Liver (tissue), 9 donors: ENCODE results near the gene TBX21. TPM values are rescaled to one million over a fixed set of nuclear protein-coding genes. Genes with fewer than 3 reads are reported as not detected.

Experiments
- DNase-seq: peaks from one replicate; pipeline ENCODE4 v3.0.0-alpha.2; 2017; ENCODE audit warnings: low spot score
- H3K27ac ChIP-seq, 2 donors: one replicate each; pipeline ENCODE4 v1.7.0; 2013; ENCODE audit warnings: inconsistent platforms in 2 of 2, low read length in 2 of 2, control low read depth in 1 of 2, low read depth in 1 of 2, mild to moderate bottlenecking in 1 of 2
- H3K27me3 ChIP-seq, 4 donors: one replicate each; pipeline versions ENCODE4 v1.6.1 to v1.7.0; 2013; ENCODE audit warnings: low read length in 3 of 4, inconsistent platforms in 1 of 4, mild to moderate bottlenecking in 1 of 4, moderate library complexity in 1 of 4; ENCODE audit not compliant: control insufficient read depth in 4 of 4, insufficient read depth in 4 of 4
- H3K36me3 ChIP-seq, 4 donors: one replicate each; pipeline versions ENCODE4 v1.6.1 to v1.7.0; 2013; ENCODE audit warnings: low read length in 3 of 4, mild to moderate bottlenecking in 3 of 4, low read depth in 1 of 4, moderate library complexity in 1 of 4; ENCODE audit not compliant: control insufficient read depth in 4 of 4, insufficient read depth in 3 of 4
- H3K4me1 ChIP-seq, 4 donors: one replicate each; pipeline versions ENCODE4 v1.6.1 to v1.7.0; 2013; ENCODE audit warnings: low read length in 3 of 4, mild to moderate bottlenecking in 3 of 4, moderate library complexity in 1 of 4; ENCODE audit not compliant: control insufficient read depth in 4 of 4, insufficient read depth in 4 of 4
- H3K4me3 ChIP-seq, 3 donors: one replicate each; pipeline versions ENCODE4 v1.6.1 to v1.7.0; 2013; ENCODE audit warnings: low read length in 3 of 3, control low read depth in 1 of 3, low read depth in 1 of 3, mild to moderate bottlenecking in 1 of 3
- H3K9ac ChIP-seq, 2 donors: one replicate each; pipeline ENCODE4 v1.7.0; 2013; ENCODE audit warnings: low read length in 2 of 2, mild to moderate bottlenecking in 2 of 2, moderate library complexity in 2 of 2, control low read depth in 1 of 2, low read depth in 1 of 2
- H3K9me3 ChIP-seq, 4 donors: one replicate each; pipeline versions ENCODE4 v1.6.1 to v1.7.0; 2013; ENCODE audit warnings: low read length in 3 of 4; ENCODE audit not compliant: control insufficient read depth in 4 of 4
- CTCF ChIP-seq: fragments of 150-350 bp; IDR thresholded peaks from 2 replicates; pipeline ENCODE4 v1.5.1; 2017; ENCODE audit warnings: improper control_type of control experiment, low read depth, low read length; ENCODE audit not compliant: missing input control
- EGR1 ChIP-seq, 2 donors: IDR thresholded peaks; 2 replicates each; pipeline ENCODE4 v1.6.1; 2016 to 2018; ENCODE audit warnings: antibody characterized with exemption in 2 of 2, low read depth in 2 of 2
- FOXA1 ChIP-seq: IDR thresholded peaks from 2 replicates; pipeline ENCODE4 v1.6.1; 2016; ENCODE audit warnings: antibody characterized with exemption
- FOXA2 ChIP-seq: IDR thresholded peaks from 2 replicates; pipeline ENCODE4 v1.6.1; 2016; ENCODE audit warnings: antibody characterized with exemption
- GABPA ChIP-seq, 2 donors: IDR thresholded peaks in 1 of 2; conservative IDR thresholded peaks in 1 of 2; 2 replicates each; pipeline ENCODE4 v1.6.1; 2016; ENCODE audit warnings: antibody characterized with exemption in 2 of 2, mild to moderate bottlenecking in 1 of 2, moderate library complexity in 1 of 2
- HNF4A ChIP-seq, 2 donors: conservative IDR thresholded peaks; 2 replicates each; pipeline ENCODE4 v1.6.1; 2016; ENCODE audit warnings: antibody characterized with exemption in 2 of 2, mild to moderate bottlenecking in 2 of 2
- HNF4G ChIP-seq: IDR thresholded peaks from 2 replicates; pipeline ENCODE4 v1.6.1; 2016; ENCODE audit warnings: antibody characterized with exemption
- JUND ChIP-seq, 2 donors: IDR thresholded peaks; 2 replicates each; pipeline ENCODE4 v1.6.1; 2016; ENCODE audit warnings: antibody characterized with exemption in 2 of 2
- NR2F2 ChIP-seq: IDR thresholded peaks from 2 replicates; pipeline ENCODE4 v1.6.1; 2016; ENCODE audit warnings: antibody characterized with exemption
- RAD21 ChIP-seq, 2 donors: IDR thresholded peaks; 2 replicates each; pipeline ENCODE4 v1.6.1; 2016; ENCODE audit warnings: antibody characterized with exemption in 2 of 2, mild to moderate bottlenecking in 2 of 2
- REST ChIP-seq: IDR thresholded peaks from 2 replicates; pipeline ENCODE4 v1.6.1; 2016; ENCODE audit warnings: antibody characterized with exemption, mild to moderate bottlenecking
- RXRA ChIP-seq, 2 donors: IDR thresholded peaks; 2 replicates each; pipeline ENCODE4 v1.6.1; 2017 to 2018; ENCODE audit warnings: antibody characterized with exemption in 2 of 2, mild to moderate bottlenecking in 1 of 2
- SP1 ChIP-seq: IDR thresholded peaks from 2 replicates; pipeline ENCODE4 v1.6.1; 2018; ENCODE audit warnings: antibody characterized with exemption, mild to moderate bottlenecking
- TAF1 ChIP-seq: conservative IDR thresholded peaks from 2 replicates; pipeline ENCODE4 v1.6.1; 2016; ENCODE audit warnings: antibody characterized with exemption, mild to moderate bottlenecking
- YY1 ChIP-seq: IDR thresholded peaks from 2 replicates; pipeline ENCODE4 v1.6.1; 2016; ENCODE audit warnings: antibody characterized with exemption, mild to moderate bottlenecking
- WGBS: extraction: QIAGEN DNeasy Blood & Tissue Kit; methylation state at CpG from one replicate; pipeline ENCODE4 v1.1.7; 2013; 5-methylcytosine and 5-hydroxymethylcytosine counted together
- polyA plus RNA-seq, 2 donors: library from polyadenylated mRNA; stranded (reverse) in 1 of 2; unstranded in 1 of 2; fragments of 200-250 nt in 1 of 2; fragments of >200 nt in 1 of 2; fragmentation: Nextera tagmentation in 1 of 2; extraction: Ambion mirVana in 1 of 2; gene quantifications; one replicate each; pipeline versions ENCODE4 v1.2.1 to v1.2.3, GENCODE V29; 2013 to 2015
- total RNA-seq, 2 donors: library from RNA; depleted of rRNA; stranded (reverse); fragments of >200 nt; gene quantifications; one replicate each; pipeline ENCODE4 v1.2.3, GENCODE V29; 2014
- TF ChIP-seq, protein P1 (sequence below): IDR thresholded peaks from 2 replicates; pipeline ENCODE4 v1.6.1; 2016; ENCODE audit warnings: antibody characterized with exemption
- TF ChIP-seq, protein P2 (sequence below): IDR thresholded peaks from 2 replicates; pipeline ENCODE4 v1.6.1; 2016; ENCODE audit warnings: antibody characterized with exemption
- TF ChIP-seq, protein P3 (sequence below): IDR thresholded peaks from 2 replicates; pipeline ENCODE4 v1.6.1; 2016; ENCODE audit warnings: antibody characterized with exemption
- donor health status: healthy.
- donor health status: healthy.
- donor health status: healthy.
- donor health status: healthy.
- donor health status: healthy.

TBX21 gene
- total and polyA plus RNA-seq, 4 donors: 0.19 to 0.59 (median 0.25) TPM; not detected in 1

DNA sequence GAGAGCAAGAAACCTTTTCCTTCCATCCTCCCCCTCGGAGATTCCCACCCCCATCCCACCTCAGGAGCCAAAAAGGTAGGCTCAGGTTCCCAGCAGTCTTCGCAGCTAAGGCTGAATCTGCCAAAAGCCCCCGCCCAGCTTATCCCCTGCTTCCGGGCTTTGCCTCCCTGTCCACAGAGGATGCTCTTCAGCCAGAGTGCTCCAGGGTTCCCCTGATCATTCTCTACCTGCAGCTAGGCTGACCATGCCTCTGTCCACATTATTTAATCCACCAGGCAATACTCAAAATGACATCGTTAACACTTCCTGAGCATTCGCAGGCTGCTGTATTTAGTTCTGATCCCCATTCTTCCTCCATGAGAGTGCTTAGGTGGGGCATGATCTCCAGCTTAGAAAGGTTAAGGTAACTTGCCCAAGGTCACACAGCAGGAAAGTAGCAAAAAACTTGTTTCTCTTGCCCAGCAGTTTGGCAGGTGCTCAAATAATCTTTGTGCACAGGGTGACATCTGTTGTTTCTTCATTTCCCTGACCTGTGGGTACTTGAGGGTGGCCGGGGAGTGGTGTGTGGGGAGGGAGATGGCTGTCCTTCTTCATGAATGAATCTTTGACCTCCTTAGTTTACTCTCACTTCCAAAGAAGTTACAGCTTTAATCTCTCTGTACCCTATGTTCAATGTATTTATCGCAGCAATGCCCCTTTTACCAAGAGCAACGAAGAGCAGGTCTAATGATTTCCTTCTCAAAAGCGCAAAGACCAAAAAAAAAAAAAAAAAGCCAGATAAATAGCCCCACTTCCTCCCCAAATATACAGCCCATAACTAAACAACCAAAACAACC, 39.9 kb upstream of the TBX21 start (continued):
- TF ChIP-seq TAF1 (no peak), RXRA (IDR thresholded peaks at IDR 0.05) (peak in 1 of 2 donors; percentile 4), FOXA2 (no peak)
- TF ChIP-seq, protein P1, sequence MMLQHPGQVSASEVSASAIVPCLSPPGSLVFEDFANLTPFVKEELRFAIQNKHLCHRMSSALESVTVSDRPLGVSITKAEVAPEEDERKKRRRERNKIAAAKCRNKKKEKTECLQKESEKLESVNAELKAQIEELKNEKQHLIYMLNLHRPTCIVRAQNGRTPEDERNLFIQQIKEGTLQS: no peak

GRCh38 chr17:47693731-47694580, 39.1 kb upstream of the TBX21 start, which contains the start of gene TBKBP1:
Gene TBKBP1 (plus strand): TSS chr17:47694161. CDS start chr17:47696113, 1,952 bp downstream.
- Histone ChIP-seq H3K27ac (peak within 1 kb of the TSS; percentile 69), H3K36me3 (no peaks in the 10 kb centered on the region), H3K27me3 (no peaks in the 10 kb centered on the region), H3K9me3 (no peaks in the 10 kb centered on the region), H3K4me3 (peak within 1 kb of the TSS; percentile 52 to 79 (median 62)), H3K9ac (peak within 1 kb of the TSS in 1 of 2 donors; percentile 23), H3K4me1 (peaks cover 2 to 21% (median 11%) of the 10 kb centered on the region in 4 donors)
- TF ChIP-seq RAD21 (IDR thresholded peaks at IDR 0.05): no peak
- TF ChIP-seq EGR1 (IDR thresholded peaks at IDR 0.05; ENCODE audit: low read depth in 2 of 2): no peak
- no peak for TF ChIP-seq JUND (IDR thresholded peaks at IDR 0.05)
- TF ChIP-seq RXRA (IDR thresholded peaks at IDR 0.05): no peak
- no peak for TF ChIP-seq HNF4G
- TF ChIP-seq FOXA1: no peak
- TF ChIP-seq NR2F2: no peak
- TF ChIP-seq, protein P2, sequence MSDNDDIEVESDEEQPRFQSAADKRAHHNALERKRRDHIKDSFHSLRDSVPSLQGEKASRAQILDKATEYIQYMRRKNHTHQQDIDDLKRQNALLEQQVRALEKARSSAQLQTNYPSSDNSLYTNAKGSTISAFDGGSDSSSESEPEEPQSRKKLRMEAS: no peak
- no peak for TF ChIP-seq FOXA2
- TF ChIP-seq HNF4A (conservative IDR thresholded peaks at IDR 0.05): no peak
- TF ChIP-seq, protein P3, sequence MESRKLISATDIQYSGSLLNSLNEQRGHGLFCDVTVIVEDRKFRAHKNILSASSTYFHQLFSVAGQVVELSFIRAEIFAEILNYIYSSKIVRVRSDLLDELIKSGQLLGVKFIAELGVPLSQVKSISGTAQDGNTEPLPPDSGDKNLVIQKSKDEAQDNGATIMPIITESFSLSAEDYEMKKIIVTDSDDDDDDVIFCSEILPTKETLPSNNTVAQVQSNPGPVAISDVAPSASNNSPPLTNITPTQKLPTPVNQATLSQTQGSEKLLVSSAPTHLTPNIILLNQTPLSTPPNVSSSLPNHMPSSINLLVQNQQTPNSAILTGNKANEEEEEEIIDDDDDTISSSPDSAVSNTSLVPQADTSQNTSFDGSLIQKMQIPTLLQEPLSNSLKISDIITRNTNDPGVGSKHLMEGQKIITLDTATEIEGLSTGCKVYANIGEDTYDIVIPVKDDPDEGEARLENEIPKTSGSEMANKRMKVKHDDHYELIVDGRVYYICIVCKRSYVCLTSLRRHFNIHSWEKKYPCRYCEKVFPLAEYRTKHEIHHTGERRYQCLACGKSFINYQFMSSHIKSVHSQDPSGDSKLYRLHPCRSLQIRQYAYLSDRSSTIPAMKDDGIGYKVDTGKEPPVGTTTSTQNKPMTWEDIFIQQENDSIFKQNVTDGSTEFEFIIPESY: no peak
- no peak for TF ChIP-seq SP1
- no peak for TF ChIP-seq YY1
- TF ChIP-seq GABPA (IDR thresholded peaks at IDR 0.05 in 1 of 2, conservative IDR thresholded peaks at IDR 0.05 in 1 of 2): no peak
- TF ChIP-seq CTCF: no peak
- TF ChIP-seq, protein P1: no peak
- TF ChIP-seq REST: no peak
- no peak for TF ChIP-seq TAF1
- WGBS: under 1% methylated on average over 87 of the region's 87 CpGs
- DNase-seq: peak; percentile 52
